ENCODE data around the gene QTRT2. TPM values are rescaled to one million over a fixed set of nuclear protein-coding genes. Genes with fewer than 3 reads are reported as not detected.

Gene QTRT2
- total RNA-seq, 1 experiment from 2014 or later, result 84.1 TPM

DNA sequence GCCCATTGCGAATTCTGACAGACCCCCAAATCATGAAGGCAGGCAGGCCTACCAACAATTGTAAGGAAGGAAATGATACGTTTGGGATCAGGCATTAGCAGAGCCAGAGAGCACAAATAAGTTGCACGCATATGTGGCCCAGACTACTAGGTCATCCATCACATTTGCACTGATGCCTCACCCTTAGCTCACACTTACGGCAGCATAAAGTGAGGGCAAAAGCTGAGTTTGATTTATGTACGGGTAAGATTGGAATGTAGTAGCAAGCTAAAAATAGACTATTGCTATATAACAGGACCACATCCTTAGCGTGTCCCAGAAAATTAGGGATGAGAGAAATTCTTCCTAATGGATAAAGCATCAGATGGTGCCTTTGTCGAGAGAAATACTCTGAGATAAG lies 58.6 kb downstream of the QTRT2 start:
- Histone ChIP-seq H2BK12ac (ENCODE audit: insufficient read length, low read depth, low read length) (no peak overlapping the region), H3K4ac (ENCODE audit: low read depth, low read length) (no peak overlapping the region), H3K23ac (ENCODE audit: insufficient read length, low read depth, low read length) (no peak overlapping the region), H2BK20ac (ENCODE audit: low read depth, low read length, poor library complexity, severe bottlenecking) (no peak overlapping the region), H4K5ac (ENCODE audit: insufficient read length, low read depth, low read length) (no peak overlapping the region), H2AK5ac (ENCODE audit: insufficient read length, low read length) (no peak overlapping the region), H4K20me1 (ENCODE audit: control insufficient read depth, insufficient read depth, insufficient read length) (no peaks in the 10 kb centered on the region), H3K4me2 (ENCODE audit: insufficient read depth, insufficient read length, low read length) (no peak overlapping the region), H3K23me2 (ENCODE audit: insufficient read length, low read depth, low read length, poor library complexity, severe bottlenecking) (no peaks in the 10 kb centered on the region), H2BK5ac (ENCODE audit: insufficient read length, low read length) (no peak overlapping the region), H3K27me3 (ENCODE audit: insufficient read depth, low read length) (no peaks in the 10 kb centered on the region), H3K14ac (ENCODE audit: insufficient read depth, low read length) (no peak overlapping the region), H2BK120ac (ENCODE audit: low read depth, low read length, poor library complexity, severe bottlenecking) (no peak overlapping the region), H3K4me1 (ENCODE audit: insufficient read depth, low read length) (peaks cover 5% of the 10 kb centered on the region; the same call in 1 of the 2 replicates), H3T11ph (ENCODE audit: low read length) (no peak overlapping the region), H3K9ac (ENCODE audit: extremely low read depth, insufficient read length, low read length) (no peak overlapping the region), H4K8ac (replicated peaks; ENCODE audit: insufficient read length, low read depth, low read length) (no peak overlapping the region), H3K9me3 (ENCODE audit: control insufficient read depth, low read depth, low read length) (no peaks in the 10 kb centered on the region), H3K79me1 (ENCODE audit: insufficient read depth, low read depth, low read length, poor library complexity, severe bottlenecking) (no peaks in the 10 kb centered on the region), H2BK15ac (ENCODE audit: low read depth, low read length) (no peak overlapping the region), H4K91ac (ENCODE audit: insufficient read length, low read depth, low read length) (no peak overlapping the region), H2AFZ (ENCODE audit: low read length) (no peak overlapping the region), H3K27ac (ENCODE audit: insufficient read length, low read depth, low read length) (no peak overlapping the region), H3K18ac (ENCODE audit: insufficient read length, low read depth, low read length) (no peak overlapping the region), H3K56ac (ENCODE audit: insufficient read length, low read depth, low read length) (no peak overlapping the region), H3K79me2 (ENCODE audit: insufficient read depth, low read length) (no peaks in the 10 kb centered on the region)
- H3K9me3 Mint-ChIP-seq, result no peaks in the 10 kb centered on the region; a peak in 1 of 5 replicates
- no peaks in the 10 kb centered on the region for H3K36me3 Mint-ChIP-seq (ENCODE audit: insufficient read depth in 1 of 3, low read depth in 3 of 3)
- DNase-seq, result no peak
- no peak overlapping the region for H3K4me3 Mint-ChIP-seq
- no peaks in the 10 kb centered on the region; the same call in 1 of the 2 replicates for H3K27me3 Mint-ChIP-seq (ENCODE audit: low read depth)
- H3K27ac Mint-ChIP-seq, result no peak overlapping the region
- TF ChIP-seq, protein P1, sequence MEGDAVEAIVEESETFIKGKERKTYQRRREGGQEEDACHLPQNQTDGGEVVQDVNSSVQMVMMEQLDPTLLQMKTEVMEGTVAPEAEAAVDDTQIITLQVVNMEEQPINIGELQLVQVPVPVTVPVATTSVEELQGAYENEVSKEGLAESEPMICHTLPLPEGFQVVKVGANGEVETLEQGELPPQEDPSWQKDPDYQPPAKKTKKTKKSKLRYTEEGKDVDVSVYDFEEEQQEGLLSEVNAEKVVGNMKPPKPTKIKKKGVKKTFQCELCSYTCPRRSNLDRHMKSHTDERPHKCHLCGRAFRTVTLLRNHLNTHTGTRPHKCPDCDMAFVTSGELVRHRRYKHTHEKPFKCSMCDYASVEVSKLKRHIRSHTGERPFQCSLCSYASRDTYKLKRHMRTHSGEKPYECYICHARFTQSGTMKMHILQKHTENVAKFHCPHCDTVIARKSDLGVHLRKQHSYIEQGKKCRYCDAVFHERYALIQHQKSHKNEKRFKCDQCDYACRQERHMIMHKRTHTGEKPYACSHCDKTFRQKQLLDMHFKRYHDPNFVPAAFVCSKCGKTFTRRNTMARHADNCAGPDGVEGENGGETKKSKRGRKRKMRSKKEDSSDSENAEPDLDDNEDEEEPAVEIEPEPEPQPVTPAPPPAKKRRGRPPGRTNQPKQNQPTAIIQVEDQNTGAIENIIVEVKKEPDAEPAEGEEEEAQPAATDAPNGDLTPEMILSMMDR (conservative IDR thresholded peaks at IDR 0.05), result no peak
- WGBS (ENCODE audit: extremely low coverage, insufficient read length, low lambda C conversion rate), result no CpG with 5 or more reads among the region's 7 CpGs
- peaks cover 17 to 22% of the 10 kb centered on the region in 2 experiments for H3K4me1 Mint-ChIP-seq

Measured in H9 (cell line).